K562 (cell line): ENCODE results near the gene GAL3ST3. TPM values are rescaled to one million over a fixed set of nuclear protein-coding genes. Genes with fewer than 3 reads are reported as not detected.
A peak's percentile ranks its signal among the peaks of the same experiment; 100 is the strongest.

Source experiments
- ARNT ChIP-seq, 2 experiments: fragments of 450-650 bp; IDR thresholded peaks; 2 replicates each; pipeline ENCODE4 v1.6.1; 2016; ENCODE audit warnings: mild to moderate bottlenecking in 1 of 2
- BDP1 ChIP-seq: IDR thresholded peaks from 3 replicates; pipeline ENCODE4 v1.6.1; 2011; ENCODE audit not compliant: insufficient read length, insufficient read depth
- BHLHE40 ChIP-seq: IDR thresholded peaks from 2 replicates; pipeline ENCODE4 v1.6.1; 2011; ENCODE audit warnings: low read length, improper control_type of control experiment
- CBFA2T2 ChIP-seq: fragments of 450-650 bp; conservative IDR thresholded peaks from 2 replicates; pipeline ENCODE4 v1.6.1; 2017; ENCODE audit warnings: mild to moderate bottlenecking
- CREB1 ChIP-seq, 2 experiments: sonication (generic) in 1 of 2; formaldehyde crosslinking in 1 of 2; IDR thresholded peaks; 2 replicates each; pipeline versions ENCODE4 v1.6.1 to v1.8.0; 2012 to 2022; ENCODE audit warnings: inconsistent platforms in 1 of 2, mild to moderate bottlenecking in 1 of 2, missing genetic modification reagents in 1 of 2, moderate library complexity in 1 of 2
- E2F3 ChIP-seq: fragments of 250-450 bp; sonication (Bioruptor Pico); IDR thresholded peaks from 2 replicates; pipeline ENCODE4 v1.4.0; 2020; ENCODE audit warnings: mild to moderate bottlenecking
- ELF2 ChIP-seq: fragments of 250-450 bp; sonication (Bioruptor Pico); IDR thresholded peaks from 2 replicates; pipeline ENCODE4 v1.5.0; 2021; ENCODE audit warnings: mild to moderate bottlenecking
- ETV5 ChIP-seq: sonication (generic); formaldehyde crosslinking; IDR thresholded peaks from 2 replicates; pipeline ENCODE4 v1.4.0; 2020; ENCODE audit warnings: low read depth, mild to moderate bottlenecking, missing genetic modification reagents
- HDAC2 ChIP-seq: fragments of 450-650 bp; IDR thresholded peaks from 2 replicates; pipeline ENCODE4 v1.6.1; 2016; ENCODE audit warnings: mild to moderate bottlenecking
- HDAC8 ChIP-seq: fragments of 450-650 bp; IDR thresholded peaks from 2 replicates; pipeline ENCODE4 v1.6.1; 2016; ENCODE audit warnings: mild to moderate bottlenecking, missing genetic modification characterization, moderate library complexity, missing compliant biosample characterization
- HINFP ChIP-seq: fragments of 450-650 bp; conservative IDR thresholded peaks from 2 replicates; pipeline ENCODE4 v1.6.1; 2016; ENCODE audit warnings: missing genetic modification characterization, low read depth, mild to moderate bottlenecking, control low read depth, missing compliant biosample characterization
- KLF1 ChIP-seq: fragments of 450-650 bp; IDR thresholded peaks from 2 replicates; pipeline ENCODE4 v1.6.1; 2016; ENCODE audit warnings: missing genetic modification characterization, missing compliant biosample characterization
- NFXL1 ChIP-seq: fragments of 450-650 bp; formaldehyde crosslinking; IDR thresholded peaks from 2 replicates; pipeline ENCODE4 v1.4.0; 2021; ENCODE audit warnings: mild to moderate bottlenecking
- PBX2 ChIP-seq, 2 experiments: IDR thresholded peaks in 1 of 2; conservative IDR thresholded peaks in 1 of 2; 2 replicates each; pipeline ENCODE4 v1.6.1; 2016; ENCODE audit warnings: low read depth in 2 of 2, mild to moderate bottlenecking in 1 of 2, missing compliant biosample characterization in 1 of 2, missing genetic modification characterization in 1 of 2, moderate library complexity in 1 of 2
- PHF20 ChIP-seq: fragments of 450-650 bp; IDR thresholded peaks from 2 replicates; pipeline ENCODE4 v1.6.1; 2018; ENCODE audit not compliant: partially characterized antibody
- SLC30A9 ChIP-seq: fragments of 250-450 bp; sonication (Bioruptor Pico); IDR thresholded peaks from 2 replicates; pipeline ENCODE4 v1.8.0; 2022; ENCODE audit warnings: mild to moderate bottlenecking, moderate library complexity
- SNAPC5 ChIP-seq: fragments of 250-450 bp; sonication (Bioruptor Pico); IDR thresholded peaks from 2 replicates; pipeline ENCODE4 v1.8.0; 2021; ENCODE audit warnings: moderate library complexity, mild to moderate bottlenecking, inconsistent platforms
- TAF9B ChIP-seq: fragments of 450-650 bp; IDR thresholded peaks from 2 replicates; pipeline ENCODE4 v1.6.1; 2018; ENCODE audit warnings: mild to moderate bottlenecking; ENCODE audit not compliant: partially characterized antibody
- ZNF124 ChIP-seq: sonication (generic); formaldehyde crosslinking; IDR thresholded peaks from 2 replicates; pipeline ENCODE4 v1.8.1; 2022; ENCODE audit warnings: missing genetic modification reagents
- ZNF224 ChIP-seq: sonication (generic); formaldehyde crosslinking; IDR thresholded peaks from 2 replicates; pipeline ENCODE4 v1.8.0; 2022; ENCODE audit warnings: mild to moderate bottlenecking, missing genetic modification reagents
- ZNF253 ChIP-seq: fragments of 250-450 bp; sonication (Bioruptor Pico); conservative IDR thresholded peaks from 2 replicates; pipeline ENCODE4 v1.6.1; 2021; ENCODE audit warnings: mild to moderate bottlenecking
- ZNF316 ChIP-seq: fragments of 450-650 bp; IDR thresholded peaks from 2 replicates; pipeline ENCODE4 v1.6.1; 2016
- ZNF431 ChIP-seq: sonication (generic); formaldehyde crosslinking; IDR thresholded peaks from 2 replicates; pipeline ENCODE4 v1.8.0; 2022; ENCODE audit warnings: mild to moderate bottlenecking, missing genetic modification reagents
- ZNF668 ChIP-seq: fragments of 250-450 bp; sonication (Bioruptor Pico); IDR thresholded peaks from 2 replicates; pipeline ENCODE4 v1.8.0; 2022; ENCODE audit warnings: mild to moderate bottlenecking, inconsistent platforms
- polyA plus RNA-seq, 8 experiments: library from polyadenylated mRNA; depleted of rRNA in 4 of 8; stranded (reverse) in 5 of 8; unstranded in 3 of 8; fragments of >200 nt; fragmentation: Nextera tagmentation in 2 of 8; fragmentation: Illumina TruSeq in 1 of 8; extraction: Ambion mirVana in 2 of 8; extraction: Trizol in 1 of 8; gene quantifications; 2 replicates each; pipeline versions ENCODE4 v1.2.1 to v1.2.3, GENCODE V29; 2011 to 2014; ENCODE audit warnings: inconsistent platforms in 1 of 8, missing spikeins in 1 of 8
- total RNA-seq, 7 experiments: library from RNA; depleted of rRNA in 6 of 7; stranded (reverse); fragments of >200 nt in 6 of 7; fragmentation: Illumina TruSeq in 2 of 7; extraction: Trizol in 2 of 7; gene quantifications; 2 replicates each; pipeline versions ENCODE4 v1.2.1 to v1.2.3, GENCODE V29; 2011 to 2021; ENCODE audit warnings: low replicate concordance in 1 of 7
- TF ChIP-seq, protein P1 (sequence below): sonication (generic); formaldehyde crosslinking; IDR thresholded peaks from 2 replicates; pipeline ENCODE4 v1.5.0; 2020; ENCODE audit warnings: missing genetic modification reagents

Gene GAL3ST3
- total and polyA plus RNA-seq, 9 of the 15 experiments (the other 6 are each of a cell fraction or from before 2014, with no cell fraction given): not detected

- TF ChIP-seq, protein P1, sequence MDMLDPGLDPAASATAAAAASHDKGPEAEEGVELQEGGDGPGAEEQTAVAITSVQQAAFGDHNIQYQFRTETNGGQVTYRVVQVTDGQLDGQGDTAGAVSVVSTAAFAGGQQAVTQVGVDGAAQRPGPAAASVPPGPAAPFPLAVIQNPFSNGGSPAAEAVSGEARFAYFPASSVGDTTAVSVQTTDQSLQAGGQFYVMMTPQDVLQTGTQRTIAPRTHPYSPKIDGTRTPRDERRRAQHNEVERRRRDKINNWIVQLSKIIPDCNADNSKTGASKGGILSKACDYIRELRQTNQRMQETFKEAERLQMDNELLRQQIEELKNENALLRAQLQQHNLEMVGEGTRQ: no peak
- TF ChIP-seq PHF20 (peak; percentile 94), HDAC2 (peak; percentile 47; the same call in 1 of the 2 replicates), ZNF253 (CRISPR knock-in tag) (no peak), ELF2 (peak; percentile 96), HINFP (tag) (no peak), SLC30A9 (CRISPR knock-in tag) (no peak), CBFA2T2 (no peak), ZNF224 (no peak), TAF9B (peak; percentile 93), BHLHE40 (no peak; the same call in 1 of the 2 replicates), SNAPC5 (CRISPR knock-in tag) (no peak), E2F3 (CRISPR knock-in tag) (peak; percentile 78), PBX2 (CRISPR knock-in tag; IDR thresholded peaks at IDR 0.05; ENCODE audit: low read depth) (no peak), PBX2 (tag; conservative IDR thresholded peaks at IDR 0.05; ENCODE audit: low read depth) (no peak), HDAC8 (no peak), BDP1 (no peak), KLF1 (tag) (no peak; the same call in 1 of the 2 replicates), ETV5 (CRISPR knock-in tag) (peak; percentile 95), ARNT (IDR thresholded peaks at IDR 0.05) (no peak), ZNF316 (no peak), ZNF668 (CRISPR knock-in tag) (no peak), CREB1 (IDR thresholded peaks at IDR 0.05) (peak; percentile 94), CREB1 (CRISPR knock-in tag; IDR thresholded peaks at IDR 0.05) (peak; percentile 96), ZNF431 (CRISPR knock-in tag) (0 out of 2 replicates have a peak, but pooled peaks have one; percentile 53), ZNF124 (CRISPR knock-in tag) (no peak), NFXL1 (CRISPR knock-in tag) (no peak)
Measured at GRCh38 chr11:66051766-66052663, 3.1 kb upstream of the GAL3ST3 start, which contains the start of gene SF3B2 (continued).
